HG03565 (cell line): ENCODE measurements around the gene LBP.
"Not testable (repeated sequence)": the region's sequence is repeated elsewhere in the genome, so short reads cannot be mapped to it uniquely, and the experiment has no call there.

Source experiments
- ATAC-seq: cut with Tn5 transposase; IDR thresholded peaks from one replicate; pipeline ENCODE4 v1.9.1; 2021; ENCODE audit warnings: mild to moderate bottlenecking, moderate library complexity; ENCODE audit not compliant: unreplicated experiment

Gene LBP

GRCh38 chr20:38393259-38393658 lies 47.0 kb downstream of the LBP start:
- no peak for ATAC-seq

GRCh38 chr20:38395165-38395564 lies 48.9 kb downstream of the LBP start:
- no peak for ATAC-seq

- ATAC-seq = not testable (repeated sequence)
Observed at GRCh38 chr20:38395751-38396395, 49.6 kb downstream of the LBP start.

GRCh38 chr20:38402089-38402488 lies 55.8 kb downstream of the LBP start:
- ATAC-seq = no peak

GRCh38 chr20:38402816-38403215 lies 56.5 kb downstream of the LBP start:
- ATAC-seq = no peak

- no peak for ATAC-seq
Observed at GRCh38 chr20:38404016-38404415, 57.7 kb downstream of the LBP start.

- no peak for ATAC-seq
Observed at GRCh38 chr20:38405132-38405531, 58.9 kb downstream of the LBP start.

GRCh38 chr20:38406476-38406875 lies 60.2 kb downstream of the LBP start:
- ATAC-seq = no peak

GRCh38 chr20:38407321-38407720 lies 61.0 kb downstream of the LBP start:
- no peak for ATAC-seq

GRCh38 chr20:38407822-38408221 lies 61.5 kb downstream of the LBP start:
- ATAC-seq = not testable (repeated sequence)

GRCh38 chr20:38412877-38413577 lies 66.7 kb downstream of the LBP start:
- no peak for ATAC-seq

GRCh38 chr20:38414769-38415450 lies 68.6 kb downstream of the LBP start:
- ATAC-seq = no peak

- ATAC-seq = no peak
Observed at GRCh38 chr20:38418509-38419204, 72.4 kb downstream of the LBP start.

GRCh38 chr20:38420388-38421085 lies 74.3 kb downstream of the LBP start:
- ATAC-seq = no peak

GRCh38 chr20:38421915-38422314 lies 75.6 kb downstream of the LBP start:
- no peak for ATAC-seq

GRCh38 chr20:38423541-38423940 lies 77.3 kb downstream of the LBP start:
- no peak for ATAC-seq

- no peak for ATAC-seq
Observed at GRCh38 chr20:38424401-38424800, 78.1 kb downstream of the LBP start.

GRCh38 chr20:38426006-38426897 lies 80.0 kb downstream of the LBP start:
- ATAC-seq = no peak
